IMR-90 (cell line): ENCODE data around the gene NOX1. TPM values are rescaled to one million over a fixed set of nuclear protein-coding genes. Genes with fewer than 3 reads are reported as not detected.

Experiments used
- microRNA-seq, 2 experiments: library from miRNA; stranded (forward) in 1 of 2; unstranded in 1 of 2; fragments of 10-50 nt in 1 of 2; fragments of <30 nt in 1 of 2; gene quantifications in 1 of 2; microRNA quantifications in 1 of 2; one replicate each; pipeline versions ENCODE3 to v1.1.0; 2013 to 2020; ENCODE audit not compliant: insufficient read depth in 1 of 2, insufficient read length in 1 of 2, unreplicated experiment in 1 of 2
- polyA plus RNA-seq, 3 experiments: library from polyadenylated mRNA; depleted of rRNA; stranded (reverse); fragments of >200 nt; gene quantifications; 2 replicates each; pipeline ENCODE4 v1.2.3, GENCODE V29; 2012; ENCODE audit warnings: low replicate concordance in 1 of 3
- small RNA-seq, 5 experiments: library from RNA; depleted of rRNA; stranded (forward); fragments of <200 nt; gene quantifications; one replicate each; pipeline ENCODE3, GENCODE V24; 2012
- total RNA-seq: library from RNA; depleted of rRNA; stranded (reverse); fragments of >200 nt; gene quantifications from 2 replicates; pipeline ENCODE4 v1.2.3, GENCODE V29; 2012; rRNA removed

Gene NOX1
- total and polyA plus RNA-seq, 2 of the 4 experiments (the other 2 are of a cell fraction): not detected

Small RNAs within 50 kb of the gene (microRNA-seq; reads per million reads assigned to microRNA genes)
- not detected for gene RF00411 (ENCODE audit: insufficient read depth, insufficient read length)

Small RNAs within 50 kb of the gene (small RNA-seq; reads per million reads assigned to genes)
- gene RF00411: 0 reads per million in 5 experiments

Other genes starting within 250 kb of the NOX1 start
- 20.1 and 36.1 TPM in 2 replicates for gene TSPAN6, start 237.6 kb downstream of the NOX1 start, total RNA-seq
- 12.7 and 16.1 TPM in 2 replicates for gene TSPAN6, start 237.6 kb downstream of the NOX1 start, polyA plus RNA-seq (2012; rRNA removed)
- 14.4 and 20.6 TPM in 2 replicates for gene SRPX2, start 230.2 kb downstream of the NOX1 start, total RNA-seq
- 43.1 and 45.0 TPM in 2 replicates for gene SRPX2, start 230.2 kb downstream of the NOX1 start, polyA plus RNA-seq (2012; rRNA removed)
- 2.3 and 3.1 TPM in 2 replicates for gene SYTL4, start 142.2 kb downstream of the NOX1 start, total RNA-seq
- gene SYTL4, start 142.2 kb downstream of the NOX1 start, polyA plus RNA-seq (2012; rRNA removed): 1.6 and 2.4 TPM in 2 replicates
- gene CSTF2, start 54.0 kb downstream of the NOX1 start, total RNA-seq: 27.8 and 30.3 TPM in 2 replicates
- gene CSTF2, start 54.0 kb downstream of the NOX1 start, polyA plus RNA-seq (2012; rRNA removed): 21.8 and 22.8 TPM in 2 replicates
- 0.83 and 0.90 TPM in 2 replicates for gene XKRX, start 54.6 kb upstream of the NOX1 start, total RNA-seq
- 0.26 and 0.39 TPM in 2 replicates for gene XKRX, start 54.6 kb upstream of the NOX1 start, polyA plus RNA-seq (2012; rRNA removed)
- gene ARL13A, start 95.3 kb upstream of the NOX1 start, total RNA-seq: not detected in 2 replicates
- gene ARL13A, start 95.3 kb upstream of the NOX1 start, polyA plus RNA-seq (2012; rRNA removed): not detected in 2 replicates
- 10.8 and 13.4 TPM in 2 replicates for gene TRMT2B, start 177.8 kb upstream of the NOX1 start, total RNA-seq
- 6.5 and 7.7 TPM in 2 replicates for gene TRMT2B, start 177.8 kb upstream of the NOX1 start, polyA plus RNA-seq (2012; rRNA removed)
- gene TMEM35A, start 204.5 kb upstream of the NOX1 start, total RNA-seq: 11.3 and 12.8 TPM in 2 replicates
- gene TMEM35A, start 204.5 kb upstream of the NOX1 start, polyA plus RNA-seq (2012; rRNA removed): 13.7 and 14.2 TPM in 2 replicates
- gene CENPI, start 223.8 kb upstream of the NOX1 start, total RNA-seq: 24.2 and 25.8 TPM in 2 replicates
- 4.8 and 5.5 TPM in 2 replicates for gene CENPI, start 223.8 kb upstream of the NOX1 start, polyA plus RNA-seq (2012; rRNA removed)